PC-3 (cell line): ENCODE data around the gene NSA2. TPM values are rescaled to one million over a fixed set of nuclear protein-coding genes. Genes with fewer than 3 reads are reported as not detected.
A peak's percentile ranks its signal among the peaks of the same experiment; 100 is the strongest.

Experiments
- ATAC-seq: fragments of 200-7000 bp; cut with Tn5 transposase; 2 replicates; pipeline ENCODE4 v1.9.1; 2020; ENCODE audit warnings: mild to moderate bottlenecking, moderate library complexity
- BruUV-seq: library from RNA; stranded (reverse); fragments of 400-500 nt; replicated peaks from 2 replicates; lab custom pipeline; 2021; lab: Mats Ljungman, UMichigan
- CTCF ChIA-PET: fragments of 300-600 bp; sonication (Branson Sonifier 250); formaldehyde crosslinking; loops from one replicate; lab custom pipeline; 2022; ENCODE audit warnings: antibody characterized with exemption; lab: Charles Lee
- POLR2A ChIA-PET: fragments of 300-600 bp; sonication (Branson Sonifier 250); formaldehyde crosslinking; loops from one replicate; lab custom pipeline; 2022; ENCODE audit warnings: antibody characterized with exemption; ENCODE audit not compliant: unreplicated experiment; lab: Charles Lee
- DNase-seq: peaks from one replicate; pipeline ENCODE4 v3.0.0-alpha.2; 2015
- H2AFZ ChIP-seq: fragments of 300-600 bp; sonication (generic); 2 replicates; pipeline ENCODE4 v1.6.0; 2016; ENCODE audit warnings: antibody characterized with exemption, low read length
- H3F3A ChIP-seq: fragments of 300-600 bp; sonication (generic); one replicate; pipeline ENCODE4 v1.6.0; 2017; ENCODE audit warnings: antibody characterized with exemption, low read length, control low read depth, mild to moderate bottlenecking; ENCODE audit not compliant: unreplicated experiment
- H3K27ac ChIP-seq: fragments of 300-600 bp; sonication (generic); 2 replicates; pipeline ENCODE4 v1.5.1; 2016; ENCODE audit warnings: mild to moderate bottlenecking, low read length
- H3K27me3 ChIP-seq: fragments of 300-600 bp; sonication (generic); 2 replicates; pipeline ENCODE4 v1.6.1; 2016; ENCODE audit warnings: low read length, mixed read lengths
- H3K36me3 ChIP-seq: fragments of 300-600 bp; sonication (generic); 2 replicates; pipeline ENCODE4 v1.6.1; 2016; ENCODE audit warnings: low read depth, mixed run types, low read length, mixed read lengths
- H3K4me1 ChIP-seq: fragments of 300-600 bp; sonication (generic); 2 replicates; pipeline ENCODE4 v1.5.1; 2016; ENCODE audit warnings: low read length; ENCODE audit not compliant: insufficient read depth
- H3K4me2 ChIP-seq: fragments of 300-600 bp; sonication (generic); 2 replicates; pipeline ENCODE4 v1.6.0; 2016; ENCODE audit warnings: low read length
- H3K4me3 ChIP-seq: fragments of 300-600 bp; sonication (generic); 2 replicates; pipeline ENCODE4 v1.5.1; 2016; ENCODE audit warnings: mild to moderate bottlenecking, low read length, mixed read lengths
- H3K79me2 ChIP-seq: fragments of 300-600 bp; sonication (generic); 2 replicates; pipeline ENCODE4 v1.6.1; 2017; ENCODE audit warnings: low read length, mixed read lengths
- H3K9ac ChIP-seq: fragments of 300-600 bp; sonication (generic); 2 replicates; pipeline ENCODE4 v1.6.0; 2016; ENCODE audit warnings: mild to moderate bottlenecking, low read length
- H3K9me2 ChIP-seq: fragments of 300-600 bp; sonication (generic); replicated peaks from 2 replicates; pipeline ENCODE4 v1.6.1; 2016; ENCODE audit warnings: mixed run types, low read length, mixed read lengths
- H3K9me3 ChIP-seq: fragments of 300-600 bp; sonication (generic); 2 replicates; pipeline ENCODE4 v1.6.1; 2016; ENCODE audit warnings: low read length, mixed read lengths
- H4K20me1 ChIP-seq: fragments of 300-600 bp; sonication (generic); 2 replicates; pipeline ENCODE4 v1.6.1; 2016; ENCODE audit warnings: low read length, mixed read lengths
- EZH2 ChIP-seq: fragments of 300-600 bp; sonication (generic); IDR thresholded peaks from one replicate; pipeline ENCODE4 v1.6.1; 2017; ENCODE audit warnings: antibody characterized with exemption, mild to moderate bottlenecking, low read length; ENCODE audit not compliant: unreplicated experiment
- EZH2phosphoT487 ChIP-seq: fragments of 300-600 bp; sonication (generic); IDR thresholded peaks from 2 replicates; pipeline ENCODE4 v1.6.1; 2018; ENCODE audit warnings: mild to moderate bottlenecking, antibody characterized with exemption, low read length, borderline replicate concordance
- intact Hi-C: fragments of 100-400 bp; cut with micrococcal nuclease; formaldehyde crosslinking; loops from 2 replicates; pipeline ENCODE4 v1.9.0; 2023
- total RNA-seq: library from RNA; depleted of rRNA; stranded (reverse); fragments of >200 nt; gene quantifications from 2 replicates; pipeline ENCODE4 v1.2.3, GENCODE V29; 2014
- TF ChIP-seq, protein P1 (sequence below): fragments of 300-600 bp; sonication (generic); conservative IDR thresholded peaks from 2 replicates; pipeline ENCODE4 v1.5.1; 2017; ENCODE audit warnings: antibody characterized with exemption, low read depth, mild to moderate bottlenecking, low read length

Gene NSA2
- total RNA-seq, 1 experiment from 2014 or later = 51.5 TPM

DNA sequence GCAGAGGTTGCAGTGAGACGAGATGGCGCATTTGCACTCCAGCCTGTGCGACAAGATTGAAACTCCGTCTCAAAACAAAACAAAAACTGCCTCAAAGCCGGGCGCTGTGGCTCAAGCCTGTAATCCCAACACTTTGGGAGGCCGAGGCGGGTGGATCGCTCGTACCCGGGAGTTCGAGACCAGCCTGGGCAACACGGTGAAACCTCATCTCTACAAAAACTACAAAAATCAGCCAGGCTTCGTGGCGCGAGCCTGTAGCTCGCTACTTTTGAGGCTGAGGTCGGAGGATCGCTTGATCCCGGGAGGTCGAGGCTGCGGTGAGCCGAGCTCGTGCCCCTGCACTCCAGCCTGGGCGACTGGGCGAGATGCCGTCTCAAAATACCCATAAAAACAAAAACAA is 1.1 kb upstream of the NSA2 start:
- Histone ChIP-seq H3K9ac (peak overlapping the region; percentile 93), H3K4me1 (peaks cover 46% of the 10 kb centered on the region), H3K36me3 (peaks cover 2% of the 10 kb centered on the region; the same call in 1 of the 2 replicates), H2AFZ (peak overlapping the region; percentile 94), H3K27ac (no peak overlapping the region), H3K79me2 (peaks cover 62% of the 10 kb centered on the region), H3F3A (peaks cover 8% of the 10 kb centered on the region), H3K27me3 (no peaks in the 10 kb centered on the region), H3K4me2 (peak overlapping the region; percentile 89), H3K4me3 (peak overlapping the region; percentile 97), H3K9me3 (no peaks in the 10 kb centered on the region), H3K9me2 (no peaks in the 10 kb centered on the region), H4K20me1 (peaks cover 3% of the 10 kb centered on the region; the same call in 1 of the 2 replicates)
- ChIA-PET CTCF (interaction anchor here (0.6 kb wide), 1 partner anchor 97 kb away, joined by 13 read pairs; no protein-coding TSS in a partner anchor), POLR2A (no interaction called here)
- intact Hi-C loops = loop anchor here (2.0 to 5.0 kb wide), 2 partner anchors 136 to 153 kb away; no protein-coding TSS in a partner anchor
- TF ChIP-seq EZH2phosphoT487 = no peak
- DNase-seq (no peak), ATAC-seq (no peak)
- no TSS peak for BruUV-seq

DNA sequence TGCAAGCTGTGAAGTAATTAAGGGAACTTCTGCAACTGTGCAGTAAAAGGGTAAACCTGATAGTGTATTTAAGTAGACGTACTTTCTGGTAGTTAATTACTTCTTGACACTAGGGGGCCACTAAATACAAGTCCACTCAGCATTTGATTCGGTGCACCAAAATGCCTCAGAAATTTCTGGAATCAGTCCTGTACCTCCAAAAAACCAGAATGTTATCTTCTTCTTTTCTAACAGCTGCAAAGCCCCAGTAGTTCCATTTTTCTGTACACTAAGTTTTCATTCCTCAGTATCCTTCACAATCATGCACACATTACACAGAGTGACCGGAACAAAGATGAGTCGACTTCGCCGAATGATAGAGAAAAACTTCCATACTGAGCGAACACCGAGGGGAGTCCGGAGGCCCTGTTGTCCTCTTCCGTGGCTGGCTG is 616 bp upstream of the NSA2 start:
- BruUV-seq = TSS peak; percentile 75
- POLR2A ChIA-PET = no interaction called here
- H3K9ac ChIP-seq = peak overlapping the region; percentile 93
- intact Hi-C loops = loop anchor here (2.0 to 5.0 kb wide), 2 partner anchors 136 to 152 kb away; no protein-coding TSS in a partner anchor
- peaks cover 44% of the 10 kb centered on the region for H3K4me1 ChIP-seq
- DNase-seq = peak; percentile 34
- peaks cover 5% of the 10 kb centered on the region; the same call in 1 of the 2 replicates for H3K36me3 ChIP-seq
- H3K27ac ChIP-seq = peak overlapping the region; percentile 27
- H3K4me2 ChIP-seq = peak overlapping the region; percentile 89
- peaks cover 8% of the 10 kb centered on the region for H3F3A ChIP-seq
- H3K9me2 ChIP-seq = no peaks in the 10 kb centered on the region
- TF ChIP-seq EZH2 = no peak
- TF ChIP-seq, protein P1, sequence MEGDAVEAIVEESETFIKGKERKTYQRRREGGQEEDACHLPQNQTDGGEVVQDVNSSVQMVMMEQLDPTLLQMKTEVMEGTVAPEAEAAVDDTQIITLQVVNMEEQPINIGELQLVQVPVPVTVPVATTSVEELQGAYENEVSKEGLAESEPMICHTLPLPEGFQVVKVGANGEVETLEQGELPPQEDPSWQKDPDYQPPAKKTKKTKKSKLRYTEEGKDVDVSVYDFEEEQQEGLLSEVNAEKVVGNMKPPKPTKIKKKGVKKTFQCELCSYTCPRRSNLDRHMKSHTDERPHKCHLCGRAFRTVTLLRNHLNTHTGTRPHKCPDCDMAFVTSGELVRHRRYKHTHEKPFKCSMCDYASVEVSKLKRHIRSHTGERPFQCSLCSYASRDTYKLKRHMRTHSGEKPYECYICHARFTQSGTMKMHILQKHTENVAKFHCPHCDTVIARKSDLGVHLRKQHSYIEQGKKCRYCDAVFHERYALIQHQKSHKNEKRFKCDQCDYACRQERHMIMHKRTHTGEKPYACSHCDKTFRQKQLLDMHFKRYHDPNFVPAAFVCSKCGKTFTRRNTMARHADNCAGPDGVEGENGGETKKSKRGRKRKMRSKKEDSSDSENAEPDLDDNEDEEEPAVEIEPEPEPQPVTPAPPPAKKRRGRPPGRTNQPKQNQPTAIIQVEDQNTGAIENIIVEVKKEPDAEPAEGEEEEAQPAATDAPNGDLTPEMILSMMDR = peak; percentile 56
- H3K79me2 ChIP-seq = peaks cover 60% of the 10 kb centered on the region
- no peaks in the 10 kb centered on the region for H3K27me3 ChIP-seq
- peak overlapping the region; percentile 94 for H2AFZ ChIP-seq
- H3K9me3 ChIP-seq = no peaks in the 10 kb centered on the region
- peak overlapping the region; percentile 97 for H3K4me3 ChIP-seq
- ATAC-seq = peak; percentile 45
- H4K20me1 ChIP-seq = peaks cover 3% of the 10 kb centered on the region; the same call in 1 of the 2 replicates
- CTCF ChIA-PET = interaction anchor here (0.6 kb wide), 1 partner anchor 130 kb away, joined by 3 read pairs; no protein-coding TSS in a partner anchor

DNA sequence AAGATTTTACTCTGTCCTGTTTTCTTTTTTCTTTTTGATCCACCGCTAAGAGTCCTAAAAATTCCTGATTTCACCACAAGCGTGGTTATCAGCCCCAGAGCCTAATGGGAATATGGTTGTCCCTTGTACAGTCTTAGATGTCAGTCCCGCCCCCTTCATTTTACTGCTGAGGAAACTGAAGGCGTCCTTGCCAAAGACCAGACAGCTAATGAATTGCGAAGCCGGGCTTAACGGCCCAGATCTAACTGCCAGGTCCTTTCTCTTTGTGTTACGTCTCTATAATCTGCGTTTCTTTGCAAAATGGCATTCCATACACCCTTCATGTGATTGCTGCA is 497 bp downstream of the NSA2 start:
- TF ChIP-seq EZH2 = no peak
- TF ChIP-seq, protein P1 = no peak
- no peak for TF ChIP-seq EZH2phosphoT487
- H3K4me1 ChIP-seq = peaks cover 33% of the 10 kb centered on the region
- peak overlapping the region; percentile 89 for H3K4me2 ChIP-seq
- no peaks in the 10 kb centered on the region for H4K20me1 ChIP-seq
- peaks cover 50% of the 10 kb centered on the region for H3K79me2 ChIP-seq
- no peaks in the 10 kb centered on the region for H3K9me2 ChIP-seq
- H3F3A ChIP-seq = peaks cover 8% of the 10 kb centered on the region
- CTCF ChIA-PET = no interaction called here
- peak overlapping the region; percentile 97 for H3K4me3 ChIP-seq
- peaks cover 5% of the 10 kb centered on the region; the same call in 1 of the 2 replicates for H3K36me3 ChIP-seq
- intact Hi-C loops = loop anchor here (2.0 to 5.0 kb wide), 2 partner anchors 135 to 151 kb away; no protein-coding TSS in a partner anchor
- peak overlapping the region; percentile 50 for H3K27ac ChIP-seq
- BruUV-seq = TSS peak; percentile 74
- H3K9me3 ChIP-seq = no peaks in the 10 kb centered on the region
- POLR2A ChIA-PET = no interaction called here
- peak overlapping the region; percentile 93 for H3K9ac ChIP-seq
- ATAC-seq (peak; percentile 30), DNase-seq (peak; percentile 25)
- no peaks in the 10 kb centered on the region for H3K27me3 ChIP-seq
- peak overlapping the region; percentile 94 for H2AFZ ChIP-seq
